ENCODE results near the gene TMEM129.

DNA sequence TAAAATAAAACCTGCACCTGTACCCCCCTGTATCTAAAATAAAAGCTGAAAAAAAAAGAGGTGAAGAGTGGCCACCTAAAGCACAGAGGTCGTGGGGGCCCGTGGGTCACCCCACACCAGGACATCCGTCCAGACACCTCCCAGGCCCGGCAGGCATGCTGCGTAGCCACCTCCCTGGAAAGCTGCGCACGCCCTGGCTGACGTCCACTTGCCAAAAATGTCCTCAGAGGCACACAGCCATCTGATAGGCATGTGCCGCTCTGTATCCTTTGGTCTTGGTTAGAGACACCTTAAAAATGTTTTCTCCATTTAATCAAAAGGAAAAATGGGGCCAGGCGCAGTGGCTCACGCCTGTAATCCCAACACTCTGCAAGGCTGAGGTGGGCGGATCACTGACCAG is 54.7 kb downstream of the TMEM129 start:
- TF ChIP-seq, protein P1, sequence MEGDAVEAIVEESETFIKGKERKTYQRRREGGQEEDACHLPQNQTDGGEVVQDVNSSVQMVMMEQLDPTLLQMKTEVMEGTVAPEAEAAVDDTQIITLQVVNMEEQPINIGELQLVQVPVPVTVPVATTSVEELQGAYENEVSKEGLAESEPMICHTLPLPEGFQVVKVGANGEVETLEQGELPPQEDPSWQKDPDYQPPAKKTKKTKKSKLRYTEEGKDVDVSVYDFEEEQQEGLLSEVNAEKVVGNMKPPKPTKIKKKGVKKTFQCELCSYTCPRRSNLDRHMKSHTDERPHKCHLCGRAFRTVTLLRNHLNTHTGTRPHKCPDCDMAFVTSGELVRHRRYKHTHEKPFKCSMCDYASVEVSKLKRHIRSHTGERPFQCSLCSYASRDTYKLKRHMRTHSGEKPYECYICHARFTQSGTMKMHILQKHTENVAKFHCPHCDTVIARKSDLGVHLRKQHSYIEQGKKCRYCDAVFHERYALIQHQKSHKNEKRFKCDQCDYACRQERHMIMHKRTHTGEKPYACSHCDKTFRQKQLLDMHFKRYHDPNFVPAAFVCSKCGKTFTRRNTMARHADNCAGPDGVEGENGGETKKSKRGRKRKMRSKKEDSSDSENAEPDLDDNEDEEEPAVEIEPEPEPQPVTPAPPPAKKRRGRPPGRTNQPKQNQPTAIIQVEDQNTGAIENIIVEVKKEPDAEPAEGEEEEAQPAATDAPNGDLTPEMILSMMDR (IDR thresholded peaks at IDR 0.05; ENCODE audit: borderline replicate concordance, extremely low read depth, low read length, poor library complexity, severe bottlenecking): no peak
- no peak for TF ChIP-seq EZH2 (IDR thresholded peaks at IDR 0.05; ENCODE audit: borderline replicate concordance, low read depth, low read length, severe bottlenecking)
